Renal cortical epithelial cell (primary cell): Measurements from ENCODE around the gene SLC25A24. TPM values are rescaled to one million over a fixed set of nuclear protein-coding genes. Genes with fewer than 3 reads are reported as not detected.
A peak's percentile ranks its signal among the peaks of the same experiment; 100 is the strongest.
"Not testable (repeated sequence)": the region's sequence is repeated elsewhere in the genome, so short reads cannot be mapped to it uniquely, and the experiment has no call there.

Experiments
- DNase-seq: peaks from one replicate; pipeline ENCODE4 v3.0.0-alpha.2; 2011; ENCODE audit warnings: low read depth
- total RNA-seq: library from RNA; depleted of rRNA; stranded (reverse); fragments of >200 nt; gene quantifications from 2 replicates; pipeline ENCODE4 v1.2.3, GENCODE V29; 2014

The SLC25A24 gene
- total RNA-seq, 1 donor from 2014 or later: 67.5 TPM

- DNase-seq: no peak
These were observed 60.0 kb downstream of the SLC25A24 start for GRCh38 chr1:108140177-108140576.

- not testable (repeated sequence) for DNase-seq
These were observed 60.6 kb downstream of the SLC25A24 start for GRCh38 chr1:108139555-108139954.

- not testable (repeated sequence) for DNase-seq
These were observed 67.0 kb downstream of the SLC25A24 start for GRCh38 chr1:108133148-108133547.

- not testable (repeated sequence) for DNase-seq
These were observed 67.8 kb downstream of the SLC25A24 start for GRCh38 chr1:108132367-108132766.

- DNase-seq: not testable (repeated sequence)
These were observed 68.9 kb downstream of the SLC25A24 start for GRCh38 chr1:108131281-108131680.

- DNase-seq: no peak
These were observed 69.3 kb downstream of the SLC25A24 start for GRCh38 chr1:108130794-108131193.

GRCh38 chr1:108129999-108130398, 70.1 kb downstream of the SLC25A24 start:
- DNase-seq: no peak

- DNase-seq: peak; percentile 72
These were observed 74.6 kb downstream of the SLC25A24 start for GRCh38 chr1:108125312-108126138.

- DNase-seq: no peak
These were observed 75.4 kb downstream of the SLC25A24 start for GRCh38 chr1:108124622-108125311.

GRCh38 chr1:108124023-108124422, 76.1 kb downstream of the SLC25A24 start:
- DNase-seq: no peak

- no peak for DNase-seq
These were observed 78.6 kb downstream of the SLC25A24 start for GRCh38 chr1:108121358-108122143.

GRCh38 chr1:108120163-108120562, 80.0 kb downstream of the SLC25A24 start:
- no peak for DNase-seq

GRCh38 chr1:108119500-108119899, 80.6 kb downstream of the SLC25A24 start:
- DNase-seq: no peak

- DNase-seq: no peak
These were observed 81.9 kb downstream of the SLC25A24 start for GRCh38 chr1:108117945-108118902.

- DNase-seq: no peak
These were observed 82.9 kb downstream of the SLC25A24 start for GRCh38 chr1:108117237-108117636.

GRCh38 chr1:108114033-108114599, 86.0 kb downstream of the SLC25A24 start:
- no peak for DNase-seq

- no peak for DNase-seq
These were observed 86.6 kb downstream of the SLC25A24 start for GRCh38 chr1:108113496-108113895.

GRCh38 chr1:108109295-108109973, 90.7 kb downstream of the SLC25A24 start:
- DNase-seq: no peak

GRCh38 chr1:108108119-108108518, 92.0 kb downstream of the SLC25A24 start:
- no peak for DNase-seq

- DNase-seq: peak; percentile 43
These were observed 92.5 kb downstream of the SLC25A24 start for GRCh38 chr1:108107658-108108057.
